Uterus (tissue), 4 donors: ENCODE measurements around the gene PARP15. TPM values are rescaled to one million over a fixed set of nuclear protein-coding genes. Genes with fewer than 3 reads are reported as not detected.

Source experiments
- DNase-seq, 2 donors: peaks; one replicate each; pipeline ENCODE4 v3.0.0-alpha.2; 2019 to 2020
- H3K27ac ChIP-seq, 2 donors: fragments of 200-600 bp; sonication (generic); 1 replicate in 1 of 2; 2 replicates in 1 of 2; pipeline ENCODE4 v1.5.1; 2016 to 2018
- H3K27me3 ChIP-seq, 2 donors: fragments of 200-600 bp; sonication (generic); one replicate each; pipeline ENCODE4 v1.5.1; 2018 to 2019; ENCODE audit warnings: control low read depth in 1 of 2
- H3K36me3 ChIP-seq, 2 donors: fragments of 200-600 bp; sonication (generic); one replicate each; pipeline ENCODE4 v1.5.1; 2019; ENCODE audit warnings: control low read depth in 1 of 2
- H3K4me1 ChIP-seq, 2 donors: fragments of 200-600 bp; sonication (generic); one replicate each; pipeline ENCODE4 v1.5.1; 2018 to 2019; ENCODE audit warnings: control low read depth in 1 of 2
- H3K4me3 ChIP-seq, 2 donors: fragments of 200-600 bp; sonication (generic); 1 replicate in 1 of 2; 2 replicates in 1 of 2; pipeline ENCODE4 v1.5.1; 2018 to 2019; ENCODE audit warnings: mild to moderate bottlenecking in 1 of 2
- H3K9me3 ChIP-seq, 2 donors: fragments of 200-600 bp; sonication (generic); one replicate each; pipeline ENCODE4 v1.5.1; 2019; ENCODE audit warnings: control low read depth in 1 of 2
- POLR2A ChIP-seq, 2 donors: fragments of 450-650 bp; IDR thresholded peaks; one replicate each; pipeline ENCODE4 v1.6.1; 2016; ENCODE audit warnings: antibody characterized with exemption in 2 of 2, mild to moderate bottlenecking in 1 of 2, moderate library complexity in 1 of 2
- intact Hi-C: fragments of 100-400 bp; cut with DNase I; formaldehyde crosslinking; loops from one replicate; pipeline ENCODE4 v1.15.1; 2023; ENCODE audit warnings: low total_unique reads
- total RNA-seq, 4 donors: library from RNA; depleted of rRNA in 3 of 4; stranded (reverse); fragments of >200 nt in 3 of 4; gene quantifications; one replicate each; pipeline versions ENCODE4 v1.1.0 to v1.2.4, GENCODE V29; 2014 to 2023
- TF ChIP-seq, protein P1 (sequence below), 4 experiments: fragments of 200-600 bp in 2 of 4; fragments of 450-650 bp in 2 of 4; sonication (generic) in 2 of 4; IDR thresholded peaks; one replicate each; pipeline ENCODE4 v1.5.1; 2016 to 2019; ENCODE audit warnings: antibody characterized with exemption in 4 of 4, mild to moderate bottlenecking in 2 of 4, moderate library complexity in 1 of 4
- donor health status: DM: yes; HTN: yes; CAD: no.

The PARP15 gene
- total RNA-seq, 4 donors from 2014 or later: under 0.01 to 3.1 (median 1.6) TPM

DNA sequence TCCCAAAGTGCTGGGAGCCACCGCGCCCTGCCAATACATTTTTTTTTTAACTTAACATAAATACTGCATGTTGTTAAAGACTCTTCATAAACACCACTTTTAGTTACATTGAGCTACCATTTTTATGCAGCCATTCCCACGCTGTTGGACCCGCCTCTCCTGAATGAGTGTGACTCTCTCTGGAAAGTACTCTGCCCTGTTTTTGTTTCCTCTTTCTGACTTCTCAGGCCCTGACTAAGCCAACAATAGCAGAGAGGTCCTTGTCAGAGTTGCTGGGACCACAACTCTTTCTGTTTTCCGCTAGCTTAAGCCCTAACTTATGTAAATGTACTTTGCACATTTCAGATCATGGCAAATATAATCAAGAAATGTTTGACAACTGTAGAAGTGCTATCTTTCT, 35.2 kb downstream of the PARP15 start:
- no peak for TF ChIP-seq POLR2A (IDR thresholded peaks at IDR 0.05)
- TF ChIP-seq, protein P1, sequence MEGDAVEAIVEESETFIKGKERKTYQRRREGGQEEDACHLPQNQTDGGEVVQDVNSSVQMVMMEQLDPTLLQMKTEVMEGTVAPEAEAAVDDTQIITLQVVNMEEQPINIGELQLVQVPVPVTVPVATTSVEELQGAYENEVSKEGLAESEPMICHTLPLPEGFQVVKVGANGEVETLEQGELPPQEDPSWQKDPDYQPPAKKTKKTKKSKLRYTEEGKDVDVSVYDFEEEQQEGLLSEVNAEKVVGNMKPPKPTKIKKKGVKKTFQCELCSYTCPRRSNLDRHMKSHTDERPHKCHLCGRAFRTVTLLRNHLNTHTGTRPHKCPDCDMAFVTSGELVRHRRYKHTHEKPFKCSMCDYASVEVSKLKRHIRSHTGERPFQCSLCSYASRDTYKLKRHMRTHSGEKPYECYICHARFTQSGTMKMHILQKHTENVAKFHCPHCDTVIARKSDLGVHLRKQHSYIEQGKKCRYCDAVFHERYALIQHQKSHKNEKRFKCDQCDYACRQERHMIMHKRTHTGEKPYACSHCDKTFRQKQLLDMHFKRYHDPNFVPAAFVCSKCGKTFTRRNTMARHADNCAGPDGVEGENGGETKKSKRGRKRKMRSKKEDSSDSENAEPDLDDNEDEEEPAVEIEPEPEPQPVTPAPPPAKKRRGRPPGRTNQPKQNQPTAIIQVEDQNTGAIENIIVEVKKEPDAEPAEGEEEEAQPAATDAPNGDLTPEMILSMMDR (IDR thresholded peaks at IDR 0.05): no peak
- no peak for DNase-seq
- no peak overlapping the region for H3K27ac ChIP-seq
- no peaks in the 10 kb centered on the region for H3K36me3 ChIP-seq
- H3K4me3 ChIP-seq: no peak overlapping the region
- H3K4me1 ChIP-seq: no peaks in the 10 kb centered on the region
- intact Hi-C loops: no loop called here
- H3K9me3 ChIP-seq: no peaks in the 10 kb centered on the region
- H3K27me3 ChIP-seq: no peaks in the 10 kb centered on the region

DNA sequence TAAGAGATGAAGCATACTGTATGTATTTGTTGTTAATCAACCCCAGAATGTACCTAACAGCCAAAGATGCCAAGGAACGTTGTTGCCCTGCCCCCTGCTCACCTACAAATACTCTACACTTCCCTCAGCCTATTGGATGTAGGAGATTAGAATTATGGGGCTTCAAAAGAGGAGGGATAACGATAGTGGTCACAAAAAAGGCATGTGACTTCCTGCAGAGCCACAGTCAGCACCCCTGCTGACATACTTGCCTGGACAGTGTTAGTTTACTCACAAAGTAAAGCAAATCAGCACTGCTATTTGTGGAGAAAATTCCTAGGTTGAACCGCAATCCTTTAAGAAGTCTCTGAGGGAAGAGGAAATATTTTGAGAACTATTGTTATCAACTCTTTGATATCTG, 37.9 kb downstream of the PARP15 start:
- intact Hi-C loops: no loop called here
- no peak for DNase-seq
- TF ChIP-seq POLR2A (IDR thresholded peaks at IDR 0.05): no peak
- TF ChIP-seq, protein P1 (IDR thresholded peaks at IDR 0.05): no peak
- no peak overlapping the region for H3K27ac ChIP-seq
- H3K4me1 ChIP-seq: no peaks in the 10 kb centered on the region
- H3K4me3 ChIP-seq: no peak overlapping the region
- no peaks in the 10 kb centered on the region for H3K9me3 ChIP-seq
- no peaks in the 10 kb centered on the region for H3K27me3 ChIP-seq
- H3K36me3 ChIP-seq: no peaks in the 10 kb centered on the region

DNA sequence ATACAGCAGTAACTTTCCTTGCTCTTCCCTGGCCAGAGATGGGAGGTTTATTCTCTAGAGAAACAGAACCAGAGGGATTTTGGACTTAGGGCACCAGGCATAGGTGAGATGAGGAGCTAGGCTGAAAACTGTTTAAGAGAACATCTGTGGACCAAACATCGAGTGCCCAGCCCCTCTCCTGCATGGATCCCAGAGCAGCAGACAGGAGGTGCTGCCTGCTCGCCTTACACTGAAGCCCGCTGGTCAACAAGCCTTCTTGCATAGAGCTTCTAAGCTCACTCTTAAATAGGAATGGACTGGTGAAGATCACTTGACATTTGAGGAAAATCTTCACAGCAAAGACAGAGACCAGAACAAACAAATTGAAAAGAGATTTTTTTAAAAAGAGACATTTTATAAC, 41.2 kb downstream of the PARP15 start:
- Histone ChIP-seq H3K9me3 (no peaks in the 10 kb centered on the region), H3K4me1 (no peaks in the 10 kb centered on the region), H3K27ac (no peak overlapping the region), H3K27me3 (no peaks in the 10 kb centered on the region), H3K4me3 (no peak overlapping the region), H3K36me3 (no peaks in the 10 kb centered on the region)
- intact Hi-C loops: no loop called here
- no peak for DNase-seq
- TF ChIP-seq POLR2A (IDR thresholded peaks at IDR 0.05): no peak
- TF ChIP-seq, protein P1 (IDR thresholded peaks at IDR 0.05): no peak

DNA sequence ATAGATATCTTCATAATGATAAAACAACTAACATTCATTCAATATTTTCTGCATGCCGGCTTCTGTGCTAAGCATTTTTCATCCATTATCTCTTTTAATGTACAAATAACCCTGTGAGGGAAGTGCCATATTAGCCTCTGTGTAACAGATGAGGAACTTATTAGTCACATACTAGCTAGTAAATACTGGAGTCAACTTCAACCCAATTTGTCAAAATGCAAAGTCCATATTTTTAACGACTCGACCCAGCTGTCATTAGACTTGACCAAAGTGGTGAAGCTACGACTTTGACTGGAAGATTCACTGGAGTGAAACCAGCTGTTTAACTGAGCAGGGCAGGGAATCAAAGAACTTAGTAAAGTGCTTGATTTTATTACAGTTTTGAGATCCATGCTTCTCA, 41.6 kb downstream of the PARP15 start:
- Histone ChIP-seq H3K9me3 (no peaks in the 10 kb centered on the region), H3K27me3 (no peaks in the 10 kb centered on the region), H3K27ac (no peak overlapping the region), H3K4me3 (no peak overlapping the region), H3K36me3 (no peaks in the 10 kb centered on the region), H3K4me1 (no peaks in the 10 kb centered on the region)
- intact Hi-C loops: no loop called here
- no peak for DNase-seq
- TF ChIP-seq, protein P1 (IDR thresholded peaks at IDR 0.05): no peak
- TF ChIP-seq POLR2A (IDR thresholded peaks at IDR 0.05): no peak

DNA sequence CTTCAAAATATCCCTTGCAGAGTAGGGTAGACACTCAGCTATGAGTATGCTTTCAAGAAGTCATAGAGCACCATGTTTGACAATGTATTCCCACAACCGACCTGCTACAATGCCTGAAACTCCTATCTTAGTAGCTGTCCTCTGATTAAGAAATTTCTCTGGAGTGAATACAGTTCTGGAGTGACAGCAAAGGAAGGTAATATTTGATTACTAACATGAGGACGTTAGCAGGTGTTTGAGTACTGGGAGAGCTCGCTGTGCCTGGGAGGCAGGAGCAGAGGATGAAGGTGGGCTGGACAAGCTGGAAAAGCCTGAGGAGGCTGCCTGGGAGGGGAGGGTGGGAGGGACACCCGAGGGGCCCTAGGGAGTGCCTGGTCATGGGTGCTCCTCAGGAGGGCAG, 42.9 kb downstream of the PARP15 start:
- Histone ChIP-seq H3K9me3 (no peaks in the 10 kb centered on the region), H3K36me3 (no peaks in the 10 kb centered on the region), H3K4me3 (no peak overlapping the region), H3K27me3 (no peaks in the 10 kb centered on the region), H3K27ac (no peak overlapping the region), H3K4me1 (no peaks in the 10 kb centered on the region)
- intact Hi-C loops: no loop called here
- no peak for DNase-seq
- TF ChIP-seq, protein P1 (IDR thresholded peaks at IDR 0.05): no peak
- no peak for TF ChIP-seq POLR2A (IDR thresholded peaks at IDR 0.05)
